Activated CD4-positive, alpha-beta T cell treated with anti-CD3 and anti-CD28 coated beads, Interleukin-2, amount 50 U/mL, for 24 hours (primary cell): ENCODE results near the gene PDE2A.
"Not testable (repeated sequence)": the region's sequence is repeated elsewhere in the genome, so short reads cannot be mapped to it uniquely, and the experiment has no call there.

Experiments used
- DNase-seq, 2 donors: peaks; one replicate each; pipeline ENCODE4 v3.0.0-alpha.2; 2020; ENCODE audit warnings: low read depth in 1 of 2, low spot score in 1 of 2

PDE2A gene

DNA sequence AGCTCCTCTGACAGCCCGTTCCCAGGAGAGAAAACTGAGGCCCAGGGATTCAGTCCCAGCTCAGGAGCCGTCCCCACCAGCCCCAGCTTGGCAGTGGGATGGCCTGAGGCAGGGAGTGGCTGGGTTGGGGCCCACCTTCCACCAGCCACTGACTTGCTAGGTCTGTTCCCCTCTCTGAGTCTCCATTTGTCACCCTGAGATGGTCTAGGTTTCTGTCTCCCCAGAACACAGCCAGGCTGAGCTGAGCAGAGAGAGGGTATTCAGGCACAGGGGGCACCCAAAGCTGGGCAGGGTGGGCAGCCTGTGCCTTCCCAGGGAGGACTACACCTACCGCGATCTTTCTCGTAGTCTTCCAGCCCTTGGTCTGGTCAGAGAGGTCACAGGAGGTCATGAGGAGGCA lies 95.7 kb downstream of the PDE2A start:
- no peak for DNase-seq

DNA sequence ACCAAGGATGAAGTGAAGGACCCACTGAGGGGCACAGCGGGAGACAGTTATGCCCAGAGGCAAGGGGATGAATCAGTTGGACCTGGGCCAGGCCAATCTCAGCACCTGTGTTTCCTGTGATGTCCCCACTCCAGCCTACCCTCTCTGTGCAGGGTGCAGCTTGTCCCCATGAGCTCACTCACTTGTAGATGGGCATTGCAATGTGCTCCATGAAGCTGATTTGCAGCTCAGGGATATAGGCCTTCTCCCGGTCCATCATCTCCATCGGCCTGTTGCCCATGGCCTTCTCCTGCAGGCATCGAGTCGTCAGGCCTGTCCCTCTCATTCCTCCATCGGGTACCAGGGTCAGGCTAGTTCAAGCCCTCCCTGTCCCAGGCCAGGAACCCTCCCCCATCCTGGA lies 96.2 kb downstream of the PDE2A start:
- DNase-seq: no peak

DNA sequence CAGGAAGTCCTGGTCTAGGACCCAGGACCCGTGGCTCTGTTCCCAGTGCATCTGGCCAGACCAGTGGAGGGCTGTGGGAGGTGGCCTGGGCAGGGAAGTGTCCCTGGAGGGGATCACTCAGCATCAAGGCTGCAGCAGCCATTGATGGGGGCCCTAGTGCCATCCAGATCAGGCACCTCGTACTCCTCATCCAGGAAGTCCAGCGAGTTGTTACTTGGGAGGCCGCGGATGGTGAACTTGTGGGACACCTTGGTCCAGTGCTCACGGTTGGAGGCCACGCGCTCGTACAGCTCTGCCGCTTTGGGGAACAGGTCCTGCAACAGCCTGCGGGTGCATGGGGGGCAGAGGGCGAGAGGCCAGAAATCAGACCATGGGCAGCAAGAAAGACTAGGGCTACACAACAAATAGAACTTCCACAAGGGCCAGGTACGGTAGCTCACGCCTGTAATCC lies 96.9 kb downstream of the PDE2A start:
- no peak for DNase-seq

DNA sequence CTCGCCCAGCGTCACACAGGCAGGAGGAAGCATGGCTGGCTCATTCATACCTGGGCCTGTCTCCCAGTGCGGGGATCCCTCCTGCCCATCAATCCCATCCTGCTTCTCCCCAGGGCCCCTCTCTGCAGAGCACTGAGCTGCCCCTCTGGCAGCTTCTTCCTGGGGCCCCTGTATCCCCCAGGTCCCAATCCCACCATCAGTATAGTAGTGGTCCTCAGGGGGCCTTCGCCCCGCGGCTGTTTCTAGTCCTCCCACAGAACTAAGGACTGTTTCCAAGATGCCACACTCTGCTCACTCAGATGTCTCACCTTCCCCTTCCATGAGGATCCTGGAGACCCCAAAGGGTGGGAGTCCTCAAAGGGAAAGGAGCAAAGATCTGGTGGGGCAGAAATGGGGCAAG lies 97.6 kb downstream of the PDE2A start:
- no peak for DNase-seq

DNA sequence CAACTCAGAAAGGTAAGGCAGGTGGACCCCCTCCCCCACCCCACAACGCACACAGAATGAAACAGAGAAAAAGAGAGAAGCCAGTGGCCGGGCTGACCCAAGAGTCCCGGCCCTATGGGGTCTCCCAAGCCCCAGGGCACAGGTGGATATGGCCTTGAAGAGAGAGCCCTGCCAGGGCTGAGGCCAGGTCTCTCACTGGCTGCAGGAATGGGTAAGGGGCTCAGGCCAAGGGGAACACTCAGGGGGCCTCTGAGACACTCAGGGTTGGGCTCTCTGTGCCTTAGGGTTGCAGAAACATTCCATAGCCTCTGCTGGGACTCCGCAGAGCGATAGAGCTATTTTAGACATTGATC lies 98.0 kb downstream of the PDE2A start:
- DNase-seq: no peak

DNA sequence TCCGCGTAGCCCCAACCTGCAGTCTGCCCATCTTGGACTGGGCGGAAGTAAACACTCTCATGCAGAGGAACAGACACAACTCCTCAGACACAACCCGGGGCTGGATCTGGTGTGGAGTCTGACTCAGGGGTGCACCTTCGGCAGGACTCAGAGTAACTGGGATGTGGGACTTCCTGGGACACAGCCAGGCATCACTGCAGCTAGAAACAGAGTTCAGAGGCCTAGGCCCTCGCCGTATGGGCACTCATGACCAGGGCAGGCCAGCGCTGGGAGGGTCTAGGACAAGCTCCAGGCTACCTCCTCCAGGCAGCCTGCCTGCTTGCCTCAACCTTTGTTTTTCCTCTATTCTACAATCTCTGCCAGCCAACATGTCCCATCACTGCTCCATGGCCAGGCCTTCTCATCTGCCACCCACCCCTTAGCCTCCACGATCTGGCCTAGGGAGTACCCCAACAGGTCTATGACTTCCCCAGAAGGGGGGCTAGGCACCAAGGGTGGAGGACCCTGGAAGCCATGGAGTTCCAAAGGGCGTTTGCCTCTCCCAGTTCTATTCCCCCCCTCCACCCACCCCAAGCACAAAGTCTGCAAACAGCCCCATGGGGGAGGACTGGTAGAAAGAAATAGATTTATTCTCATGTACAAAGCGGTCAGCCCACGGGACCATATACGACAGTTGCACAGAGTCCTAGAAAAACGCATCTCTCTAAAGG lies 98.5 kb downstream of the PDE2A start:
- DNase-seq: no peak

DNA sequence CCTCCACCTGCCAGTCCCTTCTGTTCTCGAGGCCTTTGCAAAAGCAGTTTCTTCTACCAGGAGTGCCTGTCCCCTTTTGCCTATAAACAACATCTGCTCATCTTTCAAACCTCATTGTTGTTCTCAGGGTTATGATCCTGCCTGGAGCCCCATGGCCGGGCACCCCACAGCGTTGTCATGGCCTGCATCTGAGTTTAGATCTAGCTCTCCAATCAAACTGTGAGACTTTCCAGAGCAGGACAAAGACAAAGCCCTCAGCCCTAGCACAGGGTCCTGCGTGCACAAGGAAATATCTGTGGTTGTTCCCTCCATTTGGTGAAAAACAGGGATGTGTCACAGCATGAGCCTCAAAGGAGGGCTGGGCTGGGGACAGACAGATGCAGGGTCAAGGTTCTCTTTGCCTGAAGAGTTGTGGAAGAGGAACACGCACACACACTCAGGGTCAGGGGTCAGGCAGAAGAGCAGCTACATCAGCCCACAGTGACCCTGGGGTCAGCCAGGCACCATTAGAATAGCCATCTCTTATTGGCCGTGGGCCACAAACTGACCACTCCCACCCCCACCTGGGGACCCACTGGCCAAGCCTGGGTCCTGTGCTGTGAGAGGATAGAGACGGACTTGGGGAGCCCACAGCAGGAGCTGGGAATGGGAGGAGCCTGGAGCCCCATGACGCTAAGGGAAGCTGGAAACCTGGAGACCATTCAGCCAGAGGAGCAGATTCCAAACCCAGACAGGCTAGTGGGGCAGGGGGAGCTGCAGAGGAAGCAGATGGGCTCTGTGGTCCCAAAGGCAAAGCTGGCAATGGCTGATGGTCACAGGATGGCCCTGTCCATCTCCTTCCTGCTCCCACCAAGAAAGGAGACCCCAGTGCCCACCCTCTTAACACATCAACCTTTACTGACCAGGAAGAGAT lies 99.4 kb downstream of the PDE2A start:
- DNase-seq: no peak

DNA sequence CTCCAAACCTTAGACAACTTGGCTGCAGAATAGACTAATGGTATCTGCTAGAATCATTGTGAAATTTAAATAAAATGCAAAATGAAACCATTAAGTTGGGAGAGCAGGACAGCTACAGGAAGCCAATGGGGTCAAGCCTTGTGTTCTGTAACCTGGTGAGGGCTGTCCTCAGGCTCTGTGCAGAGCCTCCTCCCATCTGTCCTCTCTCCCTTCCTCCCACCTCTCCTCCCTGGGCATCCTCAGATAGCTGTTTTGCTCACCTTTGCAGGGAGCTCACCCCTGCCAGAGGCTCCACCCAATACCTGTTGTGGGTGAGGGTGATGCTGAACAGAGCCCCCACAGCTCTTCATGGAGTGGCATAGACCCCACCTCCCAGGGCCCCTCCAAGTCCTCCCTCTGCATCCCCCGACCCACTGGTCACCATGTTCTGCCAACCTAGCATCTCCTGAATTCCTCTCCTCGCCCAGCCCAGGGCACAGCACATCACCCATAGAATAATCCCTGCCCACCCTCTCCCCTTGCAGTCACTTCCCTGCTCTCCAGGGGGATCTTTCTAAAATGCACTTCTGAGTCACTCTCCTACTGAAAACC lies 100.3 kb downstream of the PDE2A start:
- no peak for DNase-seq

DNA sequence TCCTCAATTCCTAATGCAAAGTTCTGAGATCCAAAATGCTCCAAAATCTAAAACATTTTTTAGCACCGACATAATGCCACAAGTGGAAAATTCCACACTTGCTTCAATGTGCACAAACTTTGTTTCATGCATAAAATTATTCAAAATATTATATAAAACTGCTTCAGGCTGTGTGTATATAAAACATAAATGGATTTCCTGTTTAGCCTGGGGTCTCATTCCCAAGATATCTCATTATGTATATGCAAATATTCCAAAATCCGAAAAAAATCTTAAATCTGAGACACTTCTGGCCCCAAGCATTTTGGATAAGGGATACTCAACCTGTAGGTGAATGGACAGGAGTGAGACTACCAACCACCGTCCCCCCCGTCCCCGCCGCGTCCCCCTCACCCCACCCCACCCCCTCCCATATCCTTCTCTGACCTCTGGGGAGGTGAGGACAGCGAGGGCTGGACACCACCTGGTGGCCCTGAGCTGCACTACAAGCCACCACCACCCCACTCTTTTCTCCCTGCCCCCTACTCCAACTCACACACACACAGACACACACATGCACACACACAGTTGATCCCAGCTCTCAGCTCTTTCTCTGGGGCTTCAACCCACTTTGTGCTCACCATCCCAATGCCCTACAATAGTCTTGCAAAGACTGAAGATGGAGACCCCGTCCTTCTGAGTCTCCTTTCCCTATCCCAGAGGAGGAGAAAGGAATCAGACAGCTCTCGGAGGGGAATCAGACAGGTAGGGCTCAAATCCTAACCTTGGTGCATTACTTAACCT lies 101.0 kb downstream of the PDE2A start:
- DNase-seq: no peak

DNA sequence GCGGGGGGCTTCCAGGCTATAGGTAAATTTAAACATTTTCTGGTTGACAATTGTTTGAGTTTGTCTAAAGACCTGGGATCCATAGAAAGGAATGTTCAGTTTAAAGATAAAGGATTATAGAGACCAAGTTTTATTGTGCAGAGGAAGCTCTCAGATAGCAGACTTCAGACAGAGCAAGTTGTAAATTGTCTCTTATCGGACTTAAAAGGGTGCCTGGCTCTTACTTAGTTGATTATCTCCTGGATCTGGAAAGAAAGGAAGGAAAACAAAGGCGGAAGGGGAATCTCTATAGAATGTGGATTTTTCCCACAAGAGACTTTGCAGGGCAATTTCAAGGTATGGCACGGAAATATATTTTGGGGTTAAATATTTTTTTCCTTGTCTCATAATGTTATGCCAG lies 101.7 kb downstream of the PDE2A start:
- not testable (repeated sequence) for DNase-seq

DNA sequence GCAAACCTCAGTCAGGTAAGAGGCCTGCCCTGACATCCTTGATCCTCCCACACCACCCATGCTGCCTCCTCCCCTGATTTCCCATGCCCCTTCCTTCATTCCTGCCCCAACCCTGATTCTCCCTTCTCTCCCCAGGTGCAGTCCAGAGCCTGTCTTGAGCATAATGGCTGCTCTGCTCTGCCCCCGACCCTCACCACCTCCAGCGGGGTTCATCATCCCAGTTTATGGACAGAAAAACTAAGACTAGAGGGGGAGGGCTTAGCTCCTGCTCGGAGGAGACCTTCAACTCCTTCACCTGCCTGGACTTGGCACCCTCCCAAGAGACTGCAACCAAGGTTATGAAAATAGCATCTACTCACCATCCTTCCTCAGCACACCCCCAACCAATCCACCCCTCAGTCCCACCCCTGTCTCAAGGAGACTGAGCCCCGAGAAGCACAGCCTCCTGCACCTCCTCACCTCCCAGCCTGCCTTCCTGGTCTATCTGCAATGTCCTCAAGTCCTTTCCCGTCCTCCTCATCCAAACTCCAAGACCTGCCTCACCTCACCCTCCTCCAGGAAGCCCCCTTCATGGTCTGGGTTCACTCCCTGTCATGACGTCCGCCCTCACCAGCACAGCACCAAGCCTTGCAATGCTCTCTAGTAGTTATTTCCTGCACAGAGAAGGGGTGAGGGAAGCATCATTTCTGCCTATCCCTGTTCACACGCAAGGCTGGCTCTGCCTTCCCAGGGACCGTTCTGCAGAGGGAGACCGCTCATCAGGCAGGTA lies 103.1 kb downstream of the PDE2A start:
- no peak for DNase-seq

DNA sequence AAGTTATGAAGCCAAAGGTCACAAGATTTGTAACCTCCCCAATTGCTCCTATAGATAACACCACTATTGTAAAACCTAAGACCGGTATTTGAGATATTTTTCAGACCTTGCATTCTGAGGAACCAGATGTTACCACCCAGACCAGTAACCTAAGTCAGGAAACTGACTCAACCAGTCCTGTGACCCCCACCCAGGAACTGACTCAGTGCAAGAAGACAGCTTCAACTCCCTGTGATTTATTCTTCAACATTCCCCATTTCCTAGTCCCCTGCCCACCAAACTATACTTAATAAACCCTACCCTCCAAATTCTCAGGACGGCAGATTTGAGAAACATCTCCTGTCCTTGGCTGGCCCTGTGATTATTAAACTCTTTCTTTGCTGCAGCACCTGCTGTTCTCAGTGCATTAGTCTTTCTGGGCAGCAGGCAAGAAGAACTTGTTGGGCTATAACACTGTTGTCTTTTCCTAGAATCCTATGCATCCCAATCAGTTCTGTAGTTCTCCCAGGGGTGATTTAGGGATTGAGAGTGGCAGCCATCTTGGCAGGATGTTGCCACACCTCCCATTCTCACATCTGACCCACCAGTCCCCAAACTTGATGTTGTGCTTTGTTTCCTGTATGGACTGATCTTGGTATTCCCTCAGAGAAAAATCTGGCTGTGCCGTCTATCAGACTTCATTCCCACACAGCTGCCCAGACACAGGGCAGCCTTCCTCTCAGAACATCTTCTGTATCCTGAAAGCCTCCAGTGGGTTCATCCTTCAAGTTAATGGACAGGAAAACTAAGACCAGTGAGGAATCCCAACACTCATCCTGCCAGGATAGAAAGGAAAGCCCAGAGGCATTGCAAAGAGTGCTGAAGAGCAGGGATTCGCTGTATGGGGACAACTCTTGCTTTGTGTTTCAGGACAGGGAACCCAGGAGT lies 104.0 kb downstream of the PDE2A start:
- DNase-seq: no peak

DNA sequence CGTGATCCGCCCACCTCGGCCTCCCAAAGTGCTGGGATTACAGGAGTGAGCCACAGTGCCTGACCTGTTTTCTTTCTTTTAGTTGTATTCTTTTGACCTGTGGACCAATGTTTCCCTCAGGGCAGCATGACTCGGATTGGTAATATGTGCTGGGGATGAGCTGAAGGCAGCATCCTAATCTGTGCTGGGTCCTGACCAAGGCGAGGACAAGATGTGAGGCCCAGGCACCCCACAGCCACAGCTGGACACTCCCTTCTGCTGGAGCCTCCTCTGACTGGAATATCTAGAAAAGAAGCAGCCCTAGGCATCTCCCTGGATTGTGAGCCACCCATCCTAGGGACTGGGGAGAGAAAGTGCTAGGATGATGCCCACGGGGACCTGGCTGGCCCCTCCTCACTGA lies 105.4 kb downstream of the PDE2A start:
- DNase-seq: no peak

DNA sequence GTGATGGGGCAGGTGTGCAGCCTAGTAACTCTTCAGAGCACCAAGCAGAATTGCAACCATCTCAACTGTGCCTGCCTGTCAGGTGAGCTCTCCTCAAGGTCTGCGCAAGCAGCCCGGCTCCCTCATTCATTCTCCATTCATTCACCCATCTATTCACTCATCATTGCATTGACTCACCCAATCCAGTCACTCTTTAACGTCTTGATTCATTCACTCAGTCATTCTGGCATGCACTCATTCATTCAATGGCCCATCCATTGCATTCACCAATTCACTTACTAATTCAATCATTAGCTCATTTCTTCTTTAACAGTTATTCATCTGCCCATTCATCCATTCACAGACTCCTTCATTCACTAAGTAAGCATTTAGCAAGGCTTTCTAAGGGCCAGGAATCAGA lies 111.8 kb downstream of the PDE2A start:
- DNase-seq: no peak

DNA sequence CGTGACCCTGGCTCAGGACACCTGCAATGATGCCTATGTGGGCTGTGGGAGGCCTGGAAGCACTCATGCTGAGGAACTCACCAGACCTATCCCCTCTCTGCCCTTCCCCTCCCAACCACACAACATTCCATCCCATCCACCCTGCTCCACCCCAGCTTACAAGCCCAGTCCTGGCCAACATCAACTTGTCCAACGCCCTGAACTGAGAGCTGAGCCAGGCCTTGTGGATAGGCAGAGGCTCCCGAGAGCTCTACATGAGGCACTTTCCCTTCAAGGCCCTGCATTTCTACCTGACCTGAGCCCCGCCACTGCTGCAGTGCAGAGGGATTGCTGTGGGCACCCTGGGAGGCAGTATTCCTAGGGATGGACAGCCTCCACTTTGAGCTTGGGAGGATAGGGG lies 112.4 kb downstream of the PDE2A start:
- DNase-seq: no peak

DNA sequence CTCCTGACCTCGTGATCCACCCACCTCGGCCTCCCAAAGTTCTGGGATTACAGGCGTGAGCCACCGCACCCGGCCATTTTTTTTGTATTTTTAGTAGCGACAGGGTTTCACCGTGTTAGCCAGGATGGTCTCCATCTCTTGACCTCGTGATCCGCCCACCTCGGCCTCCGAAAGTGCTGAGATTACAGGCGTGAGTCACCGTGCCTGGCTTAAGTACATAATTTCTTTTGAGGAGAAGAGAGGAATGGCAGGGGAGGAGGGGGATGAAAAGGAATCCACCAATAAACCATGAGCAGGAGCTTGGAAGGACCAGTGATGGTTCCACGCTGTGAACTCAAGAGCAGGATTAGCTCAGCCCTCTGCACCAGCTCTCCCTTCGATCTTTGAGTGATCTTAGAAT lies 113.4 kb downstream of the PDE2A start:
- not testable (repeated sequence) for DNase-seq

DNA sequence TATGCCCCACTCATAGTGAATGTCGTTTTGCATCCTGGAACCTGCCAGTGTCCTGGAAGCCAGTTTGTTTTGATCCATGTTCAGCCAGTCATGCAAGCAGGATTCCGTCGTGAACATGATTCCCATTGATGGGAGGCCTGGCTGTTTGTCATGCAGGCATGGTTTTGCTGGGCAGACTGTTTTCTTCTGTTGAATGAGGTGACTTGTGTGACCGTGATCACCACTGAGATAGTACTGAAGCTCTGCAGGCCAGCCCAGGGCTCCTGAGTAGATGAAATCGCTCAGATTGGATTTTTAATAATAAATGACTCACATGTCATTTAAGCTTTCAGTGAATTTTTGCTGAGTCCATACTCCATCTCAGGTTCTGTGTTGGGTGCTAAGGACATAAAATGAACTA lies 117.8 kb downstream of the PDE2A start:
- DNase-seq: no peak

DNA sequence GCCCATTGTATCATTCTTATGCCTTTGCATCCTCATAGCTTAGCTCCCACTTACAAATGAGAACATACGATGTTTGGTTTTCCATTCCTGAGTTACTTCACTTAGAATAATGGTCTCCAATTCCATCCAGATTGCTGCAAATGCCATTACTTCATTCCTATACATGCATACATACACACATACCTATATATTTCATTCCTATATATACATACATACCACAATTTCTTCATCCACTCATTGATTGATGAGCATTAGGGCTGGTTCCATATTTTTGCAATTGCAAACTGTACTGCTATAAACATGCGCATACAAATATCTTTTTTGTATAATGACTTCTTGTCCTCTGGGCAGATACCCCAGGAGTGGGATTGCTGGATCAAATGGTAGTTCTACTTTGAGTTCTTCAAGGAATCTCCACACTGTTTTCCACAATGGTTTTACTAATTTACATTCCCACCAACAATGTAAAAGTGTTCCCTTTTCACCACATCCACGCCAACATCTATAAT lies 119.2 kb downstream of the PDE2A start:
- not testable (repeated sequence) for DNase-seq

DNA sequence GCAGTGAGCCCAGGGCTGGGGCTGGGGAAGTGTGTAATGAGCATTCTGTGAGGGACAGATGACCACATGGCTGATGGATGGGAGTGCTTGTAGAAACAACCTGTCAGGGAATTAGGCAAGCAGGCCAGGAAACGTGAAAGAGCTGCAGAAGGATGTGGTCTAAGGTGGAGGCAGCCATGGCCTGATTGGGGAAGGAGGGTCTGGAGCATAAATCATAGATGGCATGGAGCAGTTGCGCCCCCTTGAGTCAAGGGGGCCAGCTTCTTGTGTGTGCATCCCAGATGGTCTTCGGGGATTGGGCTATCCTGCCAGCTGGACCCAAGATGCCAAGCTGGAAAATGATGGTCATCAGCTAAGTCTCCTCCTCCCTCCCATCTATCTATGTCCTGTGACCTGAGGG lies 120.5 kb downstream of the PDE2A start:
- no peak for DNase-seq
